Measurements from ENCODE around the gene SH3GL2. TPM values are rescaled to one million over a fixed set of nuclear protein-coding genes. Genes with fewer than 3 reads are reported as not detected.

Gene SH3GL2
- not detected for total RNA-seq

DNA sequence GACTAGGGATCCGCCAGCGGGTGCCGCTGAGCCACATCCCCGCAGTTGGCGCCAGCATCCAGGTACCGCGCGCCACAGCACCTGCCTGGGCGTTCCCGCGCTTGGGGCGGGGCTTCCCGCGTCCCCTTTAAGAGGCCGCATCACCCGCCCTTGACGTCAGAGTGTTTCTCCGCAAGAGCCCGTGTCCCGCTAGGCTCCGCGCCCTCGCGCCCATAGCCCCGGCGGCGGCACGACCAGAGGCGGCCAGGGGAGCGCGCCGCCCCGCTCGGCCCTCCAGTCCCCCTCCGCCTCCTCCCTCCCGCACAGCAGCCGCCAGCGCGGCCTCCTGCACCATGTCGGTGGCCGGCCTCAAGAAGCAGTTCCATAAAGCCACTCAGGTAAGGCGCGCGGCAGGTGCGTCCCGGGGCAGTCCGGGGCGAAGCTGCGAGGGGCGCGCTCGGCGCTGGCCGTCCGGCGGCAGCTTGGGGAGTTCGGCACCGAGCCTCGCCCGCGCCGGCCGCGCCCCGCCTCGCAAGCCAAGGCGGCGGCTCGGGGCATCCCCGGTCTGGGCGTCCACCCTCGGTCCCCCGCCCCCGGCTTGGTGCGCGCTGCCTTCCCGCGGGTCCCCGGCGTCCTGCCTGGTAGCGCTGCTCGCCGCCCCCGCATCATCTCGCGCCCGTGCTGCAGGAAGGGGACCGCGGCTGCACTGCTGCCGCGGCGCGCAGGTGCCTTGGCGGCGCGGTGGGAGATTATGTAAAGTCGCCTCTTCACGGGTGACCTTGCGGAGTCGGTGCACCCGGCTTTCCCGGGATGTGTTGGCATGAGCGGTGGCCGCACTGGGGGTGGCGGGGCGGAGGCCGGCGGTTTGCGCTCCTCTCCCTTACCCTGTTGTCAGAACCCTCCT, at the start of gene SH3GL2:
SH3GL2 (plus strand) TSS at position 156 of the 883 bp plus-strand sequence.
- intact Hi-C loops (cut with DNase I; ENCODE audit: low total_unique reads), result no loop called here
- 2% methylated on average over 22 to 24 of the region's 109 CpGs for WGBS, 2 donors
- TF ChIP-seq POLR2A (IDR thresholded peaks at IDR 0.05), result no peak
- TF ChIP-seq, protein P1, sequence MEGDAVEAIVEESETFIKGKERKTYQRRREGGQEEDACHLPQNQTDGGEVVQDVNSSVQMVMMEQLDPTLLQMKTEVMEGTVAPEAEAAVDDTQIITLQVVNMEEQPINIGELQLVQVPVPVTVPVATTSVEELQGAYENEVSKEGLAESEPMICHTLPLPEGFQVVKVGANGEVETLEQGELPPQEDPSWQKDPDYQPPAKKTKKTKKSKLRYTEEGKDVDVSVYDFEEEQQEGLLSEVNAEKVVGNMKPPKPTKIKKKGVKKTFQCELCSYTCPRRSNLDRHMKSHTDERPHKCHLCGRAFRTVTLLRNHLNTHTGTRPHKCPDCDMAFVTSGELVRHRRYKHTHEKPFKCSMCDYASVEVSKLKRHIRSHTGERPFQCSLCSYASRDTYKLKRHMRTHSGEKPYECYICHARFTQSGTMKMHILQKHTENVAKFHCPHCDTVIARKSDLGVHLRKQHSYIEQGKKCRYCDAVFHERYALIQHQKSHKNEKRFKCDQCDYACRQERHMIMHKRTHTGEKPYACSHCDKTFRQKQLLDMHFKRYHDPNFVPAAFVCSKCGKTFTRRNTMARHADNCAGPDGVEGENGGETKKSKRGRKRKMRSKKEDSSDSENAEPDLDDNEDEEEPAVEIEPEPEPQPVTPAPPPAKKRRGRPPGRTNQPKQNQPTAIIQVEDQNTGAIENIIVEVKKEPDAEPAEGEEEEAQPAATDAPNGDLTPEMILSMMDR (IDR thresholded peaks at IDR 0.05), result no peak
- DNase-seq (ENCODE audit: low spot score in 2 of 2), result no peak
- peak within 1 kb of the TSS; percentile 5 for H3K4me3 ChIP-seq (ENCODE audit: low read depth, poor library complexity, severe bottlenecking)

DNA sequence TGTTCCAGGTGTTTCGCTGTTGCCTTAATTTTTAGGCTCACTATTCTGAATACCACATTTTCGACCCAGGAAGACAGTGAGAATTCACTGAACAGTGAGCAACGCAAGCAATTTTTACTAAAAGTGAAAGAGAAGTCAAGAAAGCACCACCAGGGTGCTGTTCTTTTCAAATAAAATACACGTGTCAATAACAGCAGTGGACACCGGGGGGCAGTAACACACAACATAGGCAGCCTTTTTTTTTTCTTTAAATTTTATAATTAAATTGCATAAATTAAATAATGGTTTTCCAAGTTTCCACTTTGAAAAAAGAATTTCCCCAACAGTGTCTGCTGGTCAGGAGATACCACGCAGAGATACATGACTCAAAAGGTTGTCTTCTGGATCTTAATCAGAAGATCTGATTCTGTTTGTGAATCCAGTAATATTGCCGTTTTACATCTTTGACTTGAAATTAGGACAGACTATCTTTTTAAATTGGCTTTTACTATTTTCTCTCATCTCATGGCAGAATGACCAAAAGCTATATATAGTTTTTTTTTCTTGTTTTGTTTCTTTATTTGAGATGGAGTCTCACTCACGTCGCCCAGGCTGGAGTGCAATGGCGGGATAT, 47.1 kb upstream of the SH3GL2 start:
- no peak for TF ChIP-seq POLR2A (IDR thresholded peaks at IDR 0.05)
- TF ChIP-seq, protein P1 (IDR thresholded peaks at IDR 0.05), result no peak
- no peak overlapping the region for H3K4me3 ChIP-seq (ENCODE audit: low read depth, poor library complexity, severe bottlenecking)
- WGBS, 2 donors, result 47 to 48% methylated on average over 10 of the region's 10 CpGs
- DNase-seq (ENCODE audit: low spot score in 2 of 2), result no peak
- intact Hi-C loops (cut with DNase I; ENCODE audit: low total_unique reads), result no loop called here

DNA sequence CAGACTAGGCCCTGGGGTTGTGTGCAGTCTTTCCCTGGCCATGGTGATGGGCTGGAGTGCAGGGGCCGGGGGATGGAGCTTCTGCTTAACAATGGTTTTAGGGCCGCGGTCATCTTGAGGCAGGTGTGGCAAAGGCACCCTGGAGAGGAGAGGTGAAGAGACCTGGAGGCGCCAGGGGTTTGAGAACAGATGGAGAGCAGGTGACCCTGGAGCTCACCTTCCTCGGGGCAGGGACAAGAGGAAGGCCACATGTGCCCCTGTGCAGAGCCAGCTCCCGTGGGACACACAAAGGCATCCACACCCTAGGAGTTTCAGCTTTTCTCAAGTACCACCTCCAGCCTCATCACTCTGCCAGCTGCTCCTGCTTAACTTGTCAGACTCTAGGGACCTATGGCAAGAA, 46.4 kb upstream of the SH3GL2 start:
- intact Hi-C loops (cut with DNase I; ENCODE audit: low total_unique reads), result no loop called here
- WGBS, 2 donors, result 76 to 77% methylated on average over 6 of the region's 6 CpGs
- no peak for DNase-seq (ENCODE audit: low spot score in 2 of 2)
- TF ChIP-seq POLR2A (IDR thresholded peaks at IDR 0.05), result no peak
- TF ChIP-seq, protein P1 (IDR thresholded peaks at IDR 0.05), result no peak
- no peak overlapping the region for H3K4me3 ChIP-seq (ENCODE audit: low read depth, poor library complexity, severe bottlenecking)

DNA sequence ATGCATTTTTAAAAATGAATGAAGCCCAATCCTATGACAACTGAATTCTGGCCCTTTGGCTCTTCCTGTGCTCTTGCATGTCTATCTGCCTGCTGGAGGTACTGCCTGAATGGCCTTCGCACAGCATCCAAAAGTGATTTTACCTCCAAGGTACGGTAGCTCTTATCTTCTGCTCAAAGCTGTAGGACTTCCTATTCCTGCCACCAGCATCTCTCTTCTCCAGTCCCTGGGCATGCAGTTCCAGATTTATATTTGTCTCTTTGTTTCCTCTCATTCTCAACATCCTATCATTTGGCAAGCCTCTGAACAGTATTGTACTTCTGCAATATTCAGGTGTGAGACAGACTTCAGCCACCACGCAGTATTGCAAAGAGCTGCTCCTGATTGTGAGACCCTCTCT, 43.7 kb upstream of the SH3GL2 start:
- no peak for DNase-seq (ENCODE audit: low spot score in 2 of 2)
- TF ChIP-seq POLR2A (IDR thresholded peaks at IDR 0.05), result no peak
- TF ChIP-seq, protein P1 (IDR thresholded peaks at IDR 0.05), result no peak
- H3K4me3 ChIP-seq (ENCODE audit: low read depth, poor library complexity, severe bottlenecking), result no peak overlapping the region

DNA sequence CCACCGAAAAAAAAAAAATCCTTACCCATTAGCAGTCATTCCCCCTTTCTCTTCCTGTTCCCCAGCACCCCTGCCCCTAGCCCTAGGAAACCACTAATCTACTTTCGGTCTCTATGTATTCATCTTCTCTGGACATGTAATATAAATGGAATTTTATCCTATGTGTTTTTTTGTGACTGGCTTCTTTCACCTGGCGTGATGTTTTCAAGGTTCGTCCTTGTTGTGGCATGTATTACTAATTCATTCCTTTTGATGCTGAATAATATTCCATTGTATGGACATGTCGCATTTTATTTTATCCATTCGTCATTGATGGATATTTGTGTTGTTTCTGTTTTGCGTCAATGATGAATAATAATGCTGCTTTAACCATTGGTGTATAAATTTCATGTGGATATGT, 42.8 kb upstream of the SH3GL2 start:
- WGBS, 2 donors, result 81 to 88% methylated on average over 7 of the region's 7 CpGs
- no peak for TF ChIP-seq POLR2A (IDR thresholded peaks at IDR 0.05)
- TF ChIP-seq, protein P1 (IDR thresholded peaks at IDR 0.05), result no peak
- H3K4me3 ChIP-seq (ENCODE audit: low read depth, poor library complexity, severe bottlenecking), result no peak overlapping the region
- DNase-seq (ENCODE audit: low spot score in 2 of 2), result no peak
- intact Hi-C loops (cut with DNase I; ENCODE audit: low total_unique reads), result no loop called here

More for the DNA sequence above, 43.7 kb upstream of the SH3GL2 start:
- 84 to 85% methylated on average over 3 of the region's 3 CpGs for WGBS, 2 donors
- intact Hi-C loops (cut with DNase I; ENCODE audit: low total_unique reads), result no loop called here
